ENCODE data around the gene AIFM1. TPM values are rescaled to one million over a fixed set of nuclear protein-coding genes. Genes with fewer than 3 reads are reported as not detected.

The AIFM1 gene
- 10 to 100 TPM; 14.8 to 22.4 TPM for total RNA-seq

DNA sequence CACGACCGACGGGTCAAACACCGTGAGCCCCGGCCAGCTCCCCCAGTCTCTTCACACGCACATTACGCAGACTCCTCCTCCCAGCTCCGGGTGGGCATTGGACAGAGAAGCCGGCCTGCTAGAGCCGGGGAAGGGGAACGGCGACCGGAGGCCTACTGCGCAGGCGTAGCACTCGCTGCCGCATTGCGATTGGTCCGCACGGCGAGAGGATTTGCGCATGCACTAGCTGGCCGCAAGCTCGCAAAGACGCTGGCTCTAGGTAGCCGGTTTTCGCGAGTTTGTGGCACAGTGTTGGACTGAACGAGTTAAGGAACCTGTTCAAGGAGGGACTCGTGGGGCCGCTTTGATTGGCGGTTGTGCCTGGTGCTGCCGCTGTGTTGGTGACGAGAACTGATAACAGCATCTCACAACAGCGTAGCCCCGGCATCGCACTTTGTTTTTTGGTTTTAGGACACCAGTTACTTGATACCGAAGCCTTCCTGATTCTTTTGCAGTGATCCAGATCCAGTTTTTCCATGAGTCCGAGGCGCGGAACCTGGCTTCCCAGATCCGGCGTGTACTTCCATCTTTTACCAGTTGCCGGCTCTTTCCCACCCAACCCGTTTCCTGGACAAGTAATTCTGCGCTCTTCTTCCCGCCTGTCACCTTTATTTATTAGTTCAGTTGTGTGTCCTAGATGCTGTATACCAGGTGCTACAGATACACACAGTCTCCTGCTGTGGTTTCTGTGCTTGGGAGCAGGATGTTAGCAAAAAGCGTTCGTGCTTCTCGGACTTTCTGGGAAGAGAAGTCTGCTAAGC lies at the start of gene AIFM1:
TSS of gene AIFM1 (minus strand) at position 139 of the 800 bp plus-strand sequence. CDS start 185 bp downstream, outside the sequence.
- DNase-seq (peak; percentile 90 to 95 (median 91)), ATAC-seq (peak; percentile 98)
- Histone ChIP-seq H3K9me3 (no peaks in the 10 kb centered on the region), H3K4me3 (peak within 1 kb of the TSS; percentile 22 to 30), H3K4me1 (peaks cover 26% of the 10 kb centered on the region), H3K27ac (peak within 1 kb of the TSS; percentile 71 to 93 (median 81)), H3K27me3 (no peaks in the 10 kb centered on the region), H3K36me3 (replicated peaks in 1 of 2; ENCODE audit: insufficient read depth in 1 of 2, low read depth in 2 of 2) (no peaks in the 10 kb centered on the region)
- 0% methylated on average over 9 to 36 of the region's 50 CpGs for WGBS, 2 donors
- intact Hi-C loops (cut with DNase I): no loop called here
- peak; percentile 58 to 80 (median 78) for TF ChIP-seq POLR2A (IDR thresholded peaks at IDR 0.05)
- TF ChIP-seq, protein P1, sequence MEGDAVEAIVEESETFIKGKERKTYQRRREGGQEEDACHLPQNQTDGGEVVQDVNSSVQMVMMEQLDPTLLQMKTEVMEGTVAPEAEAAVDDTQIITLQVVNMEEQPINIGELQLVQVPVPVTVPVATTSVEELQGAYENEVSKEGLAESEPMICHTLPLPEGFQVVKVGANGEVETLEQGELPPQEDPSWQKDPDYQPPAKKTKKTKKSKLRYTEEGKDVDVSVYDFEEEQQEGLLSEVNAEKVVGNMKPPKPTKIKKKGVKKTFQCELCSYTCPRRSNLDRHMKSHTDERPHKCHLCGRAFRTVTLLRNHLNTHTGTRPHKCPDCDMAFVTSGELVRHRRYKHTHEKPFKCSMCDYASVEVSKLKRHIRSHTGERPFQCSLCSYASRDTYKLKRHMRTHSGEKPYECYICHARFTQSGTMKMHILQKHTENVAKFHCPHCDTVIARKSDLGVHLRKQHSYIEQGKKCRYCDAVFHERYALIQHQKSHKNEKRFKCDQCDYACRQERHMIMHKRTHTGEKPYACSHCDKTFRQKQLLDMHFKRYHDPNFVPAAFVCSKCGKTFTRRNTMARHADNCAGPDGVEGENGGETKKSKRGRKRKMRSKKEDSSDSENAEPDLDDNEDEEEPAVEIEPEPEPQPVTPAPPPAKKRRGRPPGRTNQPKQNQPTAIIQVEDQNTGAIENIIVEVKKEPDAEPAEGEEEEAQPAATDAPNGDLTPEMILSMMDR (IDR thresholded peaks at IDR 0.05): peak in 1 of 7 experiments; percentile 9

DNA sequence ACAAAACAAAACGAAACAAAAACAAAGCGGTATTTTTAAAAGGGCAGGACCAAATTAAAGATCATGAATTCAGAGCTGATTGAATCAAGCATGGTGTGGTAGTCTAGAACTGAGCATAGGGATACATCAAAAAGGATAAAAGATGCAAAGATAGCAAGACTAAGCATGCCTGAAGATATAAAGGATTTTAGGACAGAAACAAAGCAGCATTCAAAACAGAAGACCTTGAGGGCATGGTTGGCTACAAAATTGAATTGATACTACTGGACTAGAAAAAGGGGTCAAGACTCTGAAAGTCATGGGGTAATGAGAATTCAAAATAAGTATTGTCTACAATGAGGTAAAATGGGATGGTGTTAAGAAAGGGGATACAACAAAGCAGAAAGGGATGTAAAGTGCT lies 47.7 kb upstream of the AIFM1 start:
- Histone ChIP-seq H3K4me3 (no peak overlapping the region), H3K36me3 (replicated peaks in 1 of 2; ENCODE audit: insufficient read depth in 1 of 2, low read depth in 2 of 2) (no peaks in the 10 kb centered on the region), H3K27me3 (no peaks in the 10 kb centered on the region), H3K27ac (no peak overlapping the region), H3K4me1 (no peaks in the 10 kb centered on the region), H3K9me3 (no peaks in the 10 kb centered on the region)
- intact Hi-C loops (cut with DNase I): no loop called here
- TF ChIP-seq POLR2A (IDR thresholded peaks at IDR 0.05): no peak
- TF ChIP-seq, protein P1 (IDR thresholded peaks at IDR 0.05): no peak
- 80 to 88% methylated on average over 1 of the region's 2 CpGs for WGBS, 2 donors
- ATAC-seq (no peak), DNase-seq (no peak)

DNA sequence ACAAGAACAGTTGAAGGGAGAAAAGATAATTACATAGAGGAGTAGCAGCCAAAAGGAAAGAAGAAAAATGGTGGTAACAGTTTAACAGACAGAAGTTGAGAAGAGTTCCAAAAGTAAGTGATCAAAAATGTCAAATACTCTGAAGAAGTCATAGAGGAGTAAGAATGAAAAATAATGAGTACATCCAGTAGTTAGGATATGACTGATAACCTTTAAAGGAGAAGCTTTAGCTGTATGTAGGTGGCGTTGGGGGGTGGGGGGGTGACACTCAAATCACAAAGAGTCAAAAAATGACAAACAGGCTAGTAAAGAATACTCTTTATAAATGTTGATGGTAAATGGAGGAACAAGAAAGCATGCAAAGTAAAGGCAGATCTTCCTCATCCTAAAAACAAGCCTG lies 46.7 kb upstream of the AIFM1 start:
- Histone ChIP-seq H3K9me3 (no peaks in the 10 kb centered on the region), H3K4me1 (no peaks in the 10 kb centered on the region), H3K4me3 (no peak overlapping the region), H3K36me3 (replicated peaks in 1 of 2; ENCODE audit: insufficient read depth in 1 of 2, low read depth in 2 of 2) (no peaks in the 10 kb centered on the region), H3K27me3 (no peaks in the 10 kb centered on the region), H3K27ac (no peak overlapping the region)
- 80 to 100% methylated on average over 1 of the region's 1 CpG for WGBS, 2 donors
- TF ChIP-seq, protein P1 (IDR thresholded peaks at IDR 0.05): no peak
- no peak for TF ChIP-seq POLR2A (IDR thresholded peaks at IDR 0.05)
- DNase-seq: no peak
- intact Hi-C loops (cut with DNase I): no loop called here
- no peak for ATAC-seq

DNA sequence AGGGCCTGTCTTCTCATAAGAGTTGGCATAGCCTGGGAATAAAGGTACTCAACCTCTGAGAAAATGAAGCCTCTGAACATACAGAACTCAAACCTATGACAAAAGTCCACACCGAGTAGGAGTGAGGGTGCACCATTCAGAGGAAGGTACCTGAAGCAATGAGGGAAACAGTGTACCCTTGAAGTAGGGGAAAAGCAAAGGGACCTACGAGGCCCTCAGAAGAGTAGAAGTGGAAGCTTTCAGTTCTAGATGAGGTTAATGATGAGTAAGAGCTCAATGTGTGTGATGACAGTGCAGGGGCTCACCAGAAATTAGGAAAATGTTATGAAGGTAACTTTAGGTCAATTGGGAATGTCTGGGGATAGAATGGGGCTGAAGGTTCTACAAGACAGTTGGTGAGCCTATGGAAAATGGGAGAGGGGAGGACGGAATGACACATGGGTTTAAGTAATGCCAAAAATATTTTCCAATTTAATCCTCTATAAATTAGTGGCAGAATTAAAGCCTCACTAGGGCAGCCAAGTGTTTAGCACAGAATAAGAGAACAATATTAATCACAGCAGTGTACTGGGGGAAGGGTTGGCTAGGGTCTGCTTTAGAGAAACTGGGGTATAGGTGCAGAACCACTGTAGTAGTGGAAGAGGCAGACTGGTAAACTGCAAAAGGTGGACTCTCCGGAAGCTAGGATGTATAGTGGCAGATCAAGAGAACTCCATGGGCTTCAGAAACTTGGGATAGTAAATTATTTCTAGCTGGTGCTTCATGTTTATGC lies 46.0 kb upstream of the AIFM1 start:
- Histone ChIP-seq H3K27me3 (no peaks in the 10 kb centered on the region), H3K4me1 (no peaks in the 10 kb centered on the region), H3K9me3 (no peaks in the 10 kb centered on the region), H3K27ac (no peak overlapping the region), H3K4me3 (no peak overlapping the region), H3K36me3 (replicated peaks in 1 of 2; ENCODE audit: insufficient read depth in 1 of 2, low read depth in 2 of 2) (no peaks in the 10 kb centered on the region)
- DNase-seq: no peak
- ATAC-seq: no peak
- intact Hi-C loops (cut with DNase I): no loop called here
- TF ChIP-seq, protein P1 (IDR thresholded peaks at IDR 0.05): no peak
- TF ChIP-seq POLR2A (IDR thresholded peaks at IDR 0.05): no peak
- WGBS, 2 donors: 89 to 94% methylated on average over 4 of the region's 4 CpGs

Data from body of pancreas (tissue), 4 donors.